ENCODE data around the gene SLC22A1. TPM values are rescaled to one million over a fixed set of nuclear protein-coding genes. Genes with fewer than 3 reads are reported as not detected.
"Not testable (repeated sequence)": the region's sequence is repeated elsewhere in the genome, so short reads cannot be mapped to it uniquely, and the experiment has no call there.

Gene SLC22A1
- total RNA-seq, 1 experiment from 2014 or later, result 0.07 TPM

- DNase-seq (ENCODE audit: low spot score), result peak; percentile 60
These were observed 16.6 kb downstream of the SLC22A1 start for GRCh38 chr6:160137989-160138835.

DNA sequence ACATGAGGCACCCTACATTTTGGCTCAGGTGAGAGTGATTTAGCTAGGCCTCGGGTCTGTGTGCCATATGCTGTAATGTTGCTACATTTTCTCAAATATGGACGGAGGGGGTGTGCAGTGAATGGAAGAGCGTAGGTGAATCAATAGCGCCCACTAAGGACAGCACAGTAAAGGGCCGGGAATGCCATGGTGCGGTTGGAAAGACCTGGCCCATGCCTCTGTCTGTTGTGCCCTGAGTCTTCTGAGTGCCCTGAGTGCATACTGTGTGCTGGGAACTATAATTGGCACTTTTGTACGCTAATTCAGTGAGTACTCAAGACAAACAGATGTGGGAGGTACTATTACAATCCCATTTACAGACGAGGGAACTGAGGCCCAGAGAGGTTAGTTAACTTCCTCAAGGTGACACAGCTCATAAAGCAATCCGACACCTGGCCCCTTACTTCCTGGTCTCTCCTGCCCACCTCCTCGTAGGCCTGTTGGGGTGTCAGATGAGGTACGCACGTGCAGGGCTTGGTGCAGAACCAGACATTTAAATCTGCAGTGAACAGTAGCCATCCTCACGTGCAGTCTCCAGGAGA is 17.3 kb downstream of the SLC22A1 start:
- no peak for DNase-seq (ENCODE audit: low spot score)

DNA sequence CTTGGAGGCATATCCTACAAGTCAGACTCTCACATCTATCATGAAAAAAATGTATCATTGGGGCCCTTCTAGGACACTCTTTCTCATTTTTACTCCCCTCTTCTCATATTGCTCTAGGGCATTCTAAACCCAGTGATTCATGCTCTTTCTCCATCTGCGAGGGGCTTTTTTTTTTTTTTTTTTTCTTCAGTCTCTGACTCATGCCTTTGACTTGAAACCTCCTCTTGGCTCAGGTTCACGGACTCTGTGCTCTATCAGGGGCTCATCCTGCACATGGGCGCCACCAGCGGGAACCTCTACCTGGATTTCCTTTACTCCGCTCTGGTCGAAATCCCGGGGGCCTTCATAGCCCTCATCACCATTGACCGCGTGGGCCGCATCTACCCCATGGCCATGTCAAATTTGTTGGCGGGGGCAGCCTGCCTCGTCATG is 17.8 kb downstream of the SLC22A1 start:
- peak; percentile 84 for DNase-seq (ENCODE audit: low spot score)

DNA sequence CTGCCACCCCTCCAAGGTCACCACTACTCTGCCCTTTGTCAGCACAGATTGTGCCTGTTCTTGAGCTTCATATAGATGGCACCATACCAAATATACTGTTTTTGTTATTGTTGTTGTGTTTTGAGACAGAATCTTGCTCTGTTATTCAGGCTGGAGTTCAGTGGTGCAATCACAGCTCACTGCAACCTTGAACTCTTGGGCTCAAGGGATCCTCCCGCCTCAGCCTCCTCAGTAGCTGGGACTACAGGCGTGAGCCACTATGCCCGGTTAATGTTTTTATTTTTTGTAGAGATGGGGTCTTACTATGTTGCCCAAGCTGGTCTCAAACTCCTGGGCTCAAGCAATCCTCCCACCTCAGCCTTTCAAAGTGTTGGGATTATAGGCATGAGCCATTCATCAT is 18.9 kb downstream of the SLC22A1 start:
- not testable (repeated sequence) for DNase-seq (ENCODE audit: low spot score)

- DNase-seq (ENCODE audit: low spot score), result peak; percentile 41
These were observed 19.5 kb downstream of the SLC22A1 start for GRCh38 chr6:160141001-160141726.

DNA sequence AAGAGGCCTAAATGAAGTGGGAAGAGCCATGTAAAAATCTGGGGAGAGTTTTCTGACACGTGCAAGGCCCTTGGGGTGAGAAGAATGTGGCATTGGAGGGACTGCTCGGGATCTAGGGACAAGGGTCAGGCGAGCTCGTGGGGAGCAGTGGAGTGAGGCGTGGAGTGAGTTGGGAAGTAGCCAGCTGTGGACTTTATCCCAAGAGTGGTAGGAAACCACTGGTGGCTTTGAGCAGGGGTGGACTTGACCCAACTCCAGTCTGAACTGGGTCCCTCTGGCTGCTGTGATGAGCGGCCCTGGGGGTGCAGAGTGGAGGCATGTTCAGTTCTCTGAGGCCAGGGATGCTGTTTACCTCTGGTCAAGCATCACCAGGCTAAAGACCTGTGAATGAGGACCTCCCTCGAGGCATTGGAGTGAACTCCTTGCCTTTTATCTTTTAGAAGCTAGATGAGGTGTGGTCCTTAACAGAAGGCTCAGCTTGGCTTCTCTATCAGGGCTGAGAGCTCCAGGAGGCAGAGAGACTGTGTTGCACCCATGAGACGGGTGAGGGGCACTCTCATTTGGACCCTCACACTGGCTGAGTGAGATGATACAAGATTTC is 20.6 kb downstream of the SLC22A1 start:
- DNase-seq (ENCODE audit: low spot score), result no peak

DNA sequence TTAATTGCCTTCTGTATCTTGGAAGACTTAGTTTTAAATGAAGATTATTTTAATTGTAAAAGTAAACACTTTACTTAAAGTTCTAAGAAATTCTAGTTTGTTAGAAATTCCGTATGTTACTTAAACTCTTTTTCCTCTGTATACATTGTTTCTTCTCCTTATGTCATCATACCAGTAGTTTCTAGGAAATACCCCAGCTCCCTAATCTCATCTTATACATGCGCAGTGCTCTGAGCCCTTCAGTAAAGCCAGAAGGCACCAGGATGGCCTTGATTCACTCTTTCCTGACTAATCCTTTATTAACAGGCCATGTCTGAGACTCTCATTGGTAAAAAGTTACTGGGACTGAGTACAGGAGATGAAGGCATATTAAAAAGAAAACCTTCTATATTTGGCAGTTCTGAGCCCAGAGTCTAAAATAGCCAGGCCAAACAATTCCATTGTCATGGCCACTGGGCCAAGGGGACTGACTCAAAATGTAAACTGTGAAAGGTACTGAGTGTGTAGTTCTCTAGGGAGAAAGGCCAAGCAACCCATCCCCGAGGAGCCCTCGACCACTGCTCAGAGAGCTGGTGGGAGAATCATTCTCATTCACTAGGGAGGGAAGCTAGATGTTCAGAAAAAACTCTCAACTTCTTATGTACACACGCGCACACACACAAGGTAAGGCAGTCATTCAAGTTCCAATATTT is 25.0 kb downstream of the SLC22A1 start:
- no peak for DNase-seq (ENCODE audit: low spot score)

- no peak for DNase-seq (ENCODE audit: low spot score)
These were observed 25.5 kb downstream of the SLC22A1 start for GRCh38 chr6:160147146-160147536.

DNA sequence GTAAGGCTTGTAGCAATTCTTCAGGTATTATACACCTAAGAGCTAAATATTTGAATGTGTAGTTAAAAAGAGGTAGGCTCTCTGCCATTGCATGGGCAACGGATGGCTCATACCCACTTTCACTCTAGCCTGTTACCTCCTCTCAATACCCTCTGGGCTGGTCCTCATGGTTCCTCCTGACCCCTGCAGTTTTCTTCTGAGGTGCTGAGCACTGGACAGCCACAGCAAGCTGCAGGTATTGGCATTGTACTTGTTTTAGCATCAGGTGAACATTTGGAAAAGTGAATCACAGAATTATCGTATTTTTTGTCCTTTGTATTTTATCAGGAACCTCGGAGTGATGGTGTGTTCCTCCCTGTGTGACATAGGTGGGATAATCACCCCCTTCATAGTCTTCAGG is 32.9 kb downstream of the SLC22A1 start:
- no peak for DNase-seq (ENCODE audit: low spot score)

GRCh38 chr6:160156842-160157241 is 35.2 kb downstream of the SLC22A1 start:
- DNase-seq (ENCODE audit: low spot score), result no peak

- DNase-seq (ENCODE audit: low spot score), result no peak
These were observed 38.8 kb downstream of the SLC22A1 start for GRCh38 chr6:160160450-160160849.

DNA sequence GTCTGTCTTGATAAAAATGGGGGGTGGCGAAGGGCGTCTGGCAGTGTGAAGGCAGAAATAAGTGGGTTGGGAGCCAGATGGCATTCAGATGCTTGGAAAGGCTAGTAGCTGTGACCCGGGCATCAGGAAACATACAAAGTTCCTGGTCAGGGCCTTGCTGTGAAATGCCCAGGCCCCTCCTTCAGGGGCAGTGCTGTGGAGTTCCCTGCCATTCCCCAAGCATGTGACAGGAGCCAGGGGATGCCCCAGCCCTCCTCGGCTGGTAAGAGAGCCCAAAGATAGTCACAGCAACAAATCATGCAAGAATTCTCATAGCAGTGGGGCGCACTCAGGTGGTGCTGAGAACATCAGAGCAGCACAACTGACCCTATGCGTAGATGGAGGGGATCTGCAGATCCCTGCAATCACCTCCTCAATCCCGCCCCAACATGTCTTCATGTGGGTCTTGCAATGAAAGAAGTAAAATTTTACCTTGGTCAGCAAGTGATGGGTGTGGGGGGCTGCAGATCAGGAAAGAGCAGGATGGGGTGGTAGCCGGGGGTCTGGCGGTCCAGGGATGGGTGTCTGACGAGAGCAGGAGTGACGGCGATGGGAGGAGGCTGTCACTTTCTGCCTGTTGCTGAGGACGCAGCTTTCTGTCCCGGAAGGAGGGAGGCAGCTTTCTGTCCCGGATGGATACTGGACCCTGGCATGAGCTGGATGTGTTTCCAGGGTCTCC is 39.5 kb downstream of the SLC22A1 start:
- DNase-seq (ENCODE audit: low spot score), result no peak

GRCh38 chr6:160161647-160161986 is 40.0 kb downstream of the SLC22A1 start:
- no peak for DNase-seq (ENCODE audit: low spot score)

GRCh38 chr6:160162030-160162566 is 40.5 kb downstream of the SLC22A1 start:
- DNase-seq (ENCODE audit: low spot score), result no peak

DNA sequence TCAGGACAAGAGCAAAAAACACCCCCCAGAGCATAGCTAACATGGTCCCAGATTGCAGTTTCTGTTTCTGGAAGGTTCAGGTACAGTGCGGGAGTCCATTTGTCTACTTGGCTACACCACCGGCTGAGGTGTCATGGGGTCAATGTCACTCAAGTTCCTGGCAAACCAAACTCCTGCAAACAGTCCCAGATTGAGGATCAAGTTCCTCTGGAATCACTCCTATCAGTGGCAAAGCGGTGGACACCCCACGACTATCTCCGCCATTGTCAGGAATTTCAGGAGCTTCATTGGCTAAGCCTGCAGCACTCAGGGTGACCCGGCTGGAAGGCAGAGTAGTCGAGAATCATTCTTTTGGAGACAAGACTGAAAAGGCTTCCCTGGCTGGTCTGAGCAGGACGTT is 41.8 kb downstream of the SLC22A1 start:
- no peak for DNase-seq (ENCODE audit: low spot score)

DNA sequence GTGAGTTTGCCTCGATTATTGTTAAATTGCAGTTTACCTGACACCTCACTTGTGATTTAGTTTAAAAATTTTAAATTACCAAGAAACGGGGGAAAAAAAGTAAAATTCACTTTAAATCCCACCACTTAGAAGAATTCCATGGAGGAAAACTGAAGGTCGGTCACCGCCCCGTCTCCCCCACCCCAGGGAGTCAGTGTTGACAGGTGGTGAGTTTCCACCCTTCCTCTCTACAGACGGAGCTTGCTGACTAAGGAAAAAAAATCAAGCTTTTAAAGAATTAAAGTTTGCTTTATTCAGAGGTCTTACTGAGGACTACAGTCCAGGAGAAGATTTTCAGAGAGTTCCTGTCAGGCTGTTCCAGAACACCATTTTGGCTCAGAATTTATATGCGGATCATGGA is 42.3 kb downstream of the SLC22A1 start:
- DNase-seq (ENCODE audit: low spot score), result no peak

DNA sequence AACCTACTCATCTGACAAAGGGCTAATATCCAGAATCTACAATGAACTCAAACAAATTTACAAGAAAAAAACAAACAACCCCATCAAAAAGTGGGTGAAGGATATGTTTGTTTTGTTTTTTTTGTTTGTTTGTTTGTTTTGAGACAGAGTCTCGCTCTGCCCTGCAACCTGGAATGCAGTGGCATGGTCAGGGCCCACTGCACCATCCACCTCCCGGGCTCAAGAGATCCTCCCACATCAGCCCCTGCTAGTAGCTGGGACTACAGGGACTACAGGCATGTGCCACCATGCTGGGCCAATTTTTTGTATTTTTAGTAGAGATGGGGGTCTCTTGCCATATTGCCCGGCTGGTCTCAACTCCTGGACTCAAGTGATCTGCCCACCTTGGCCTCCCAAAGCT is 44.3 kb downstream of the SLC22A1 start:
- not testable (repeated sequence) for DNase-seq (ENCODE audit: low spot score)

DNA sequence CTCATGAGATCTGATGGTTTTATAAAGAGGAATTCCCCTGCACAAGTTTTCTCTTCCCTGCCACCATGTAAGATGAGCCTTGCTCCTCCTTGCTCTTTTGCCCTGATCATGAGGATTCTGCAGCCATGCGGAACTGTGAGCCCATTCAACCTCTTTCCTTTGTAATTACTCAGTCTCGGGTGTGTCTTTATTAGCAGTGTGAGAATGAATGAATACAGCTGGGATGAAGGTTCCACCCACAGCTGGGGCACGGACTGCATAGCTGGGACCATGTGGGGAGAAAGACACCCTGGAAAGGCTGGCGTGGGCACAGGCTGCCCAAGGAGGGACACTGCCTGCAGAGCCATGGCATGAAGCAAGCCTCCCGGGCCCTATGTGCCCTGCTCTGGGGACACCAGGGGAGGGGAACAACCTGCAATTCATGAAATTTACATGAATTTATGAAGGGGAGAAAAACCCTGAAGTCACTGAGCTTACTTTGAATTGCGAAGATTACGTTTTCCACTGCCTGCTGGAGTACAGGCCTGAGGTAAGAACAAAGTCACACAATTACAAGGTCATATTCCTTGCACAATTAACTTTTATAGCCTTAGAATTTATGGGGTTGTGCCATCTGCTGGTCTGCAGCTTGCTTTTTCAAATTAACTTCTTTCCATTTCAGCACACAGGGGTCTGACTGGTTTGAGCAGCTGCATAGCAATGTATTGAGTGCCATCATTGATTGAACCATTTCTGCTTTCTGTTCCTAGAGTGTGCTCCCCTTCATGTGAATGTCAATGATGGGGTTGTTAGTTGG is 46.2 kb downstream of the SLC22A1 start:
- no peak for DNase-seq (ENCODE audit: low spot score)

- DNase-seq (ENCODE audit: low spot score), result no peak
These were observed 48.5 kb downstream of the SLC22A1 start for GRCh38 chr6:160170018-160170680.

Measured in A172 (cell line).